Glomerular visceral epithelial cell (primary cell): Measurements from ENCODE around the gene RBMX2.

Experiments used
- DNase-seq: peaks from one replicate; pipeline ENCODE4 v3.0.0-alpha.2; 2016; ENCODE audit errors: extremely low spot score

Gene RBMX2

GRCh38 chrX:130444641-130445336 lies 43.0 kb downstream of the RBMX2 start:
- no peak for DNase-seq

DNA sequence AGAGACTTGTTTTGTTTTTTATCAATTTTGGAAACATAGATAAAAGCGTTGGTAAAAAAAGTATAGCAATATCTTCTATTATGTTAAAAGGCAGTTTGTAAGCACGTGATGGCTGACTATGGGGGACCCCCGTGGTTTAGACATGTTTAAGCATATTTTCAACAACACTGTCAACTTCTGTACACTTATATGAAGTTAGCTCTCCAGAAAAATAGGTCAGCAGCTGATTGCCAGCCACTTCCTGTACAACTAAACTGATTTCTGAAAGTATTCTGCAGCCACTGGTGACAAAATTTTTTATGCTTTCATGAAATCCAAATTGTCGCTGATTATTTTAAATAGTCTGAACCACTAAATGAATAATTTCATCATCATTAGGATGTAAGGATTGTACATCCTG lies 45.2 kb downstream of the RBMX2 start:
- no peak for DNase-seq
